Stimulated activated CD4-positive, alpha-beta T cell treated with anti-CD3 and anti-CD28 coated beads, TNF-alpha, amount 100 ng/mL, for 24 hours (primary cell): Measurements from ENCODE around the gene VAMP3.
A peak's percentile ranks its signal among the peaks of the same experiment; 100 is the strongest.

Experiments used
- DNase-seq, 3 experiments: peaks; one replicate each; pipeline ENCODE4 v3.0.0-alpha.2; 2020; ENCODE audit warnings: low read depth in 3 of 3

Gene VAMP3

DNA sequence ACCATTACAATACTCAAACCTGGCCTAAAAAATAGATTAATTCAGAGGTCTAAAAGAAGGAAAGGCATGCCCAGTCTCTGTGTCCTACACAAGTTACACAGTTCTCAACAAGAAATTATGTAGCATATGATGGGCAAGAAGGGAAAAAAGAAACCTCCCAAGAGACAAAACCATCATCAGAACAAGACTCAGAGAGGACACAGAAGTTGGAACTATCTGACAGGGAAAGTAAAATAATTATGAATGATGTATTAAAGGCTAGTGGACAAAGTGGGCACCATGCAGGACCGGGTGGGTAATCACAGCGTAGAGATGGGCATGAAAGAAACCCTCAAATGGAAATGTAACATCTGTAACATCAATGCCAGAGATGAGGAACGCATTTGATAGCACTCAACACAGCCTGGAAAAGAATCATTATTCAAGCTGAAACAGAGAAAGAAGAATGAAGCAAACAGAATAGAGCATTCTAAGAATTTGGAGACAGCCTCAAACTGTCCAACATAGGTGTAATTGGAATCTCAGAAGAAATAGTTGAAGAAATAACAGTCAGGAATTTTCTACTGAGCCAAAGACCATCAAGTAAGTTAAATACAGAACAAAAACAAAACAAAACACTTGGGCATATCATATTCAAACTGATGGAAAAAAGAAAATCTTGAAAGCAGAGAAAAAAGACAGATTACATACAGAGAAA lies 42.7 kb downstream of the VAMP3 start:
- no peak for DNase-seq

DNA sequence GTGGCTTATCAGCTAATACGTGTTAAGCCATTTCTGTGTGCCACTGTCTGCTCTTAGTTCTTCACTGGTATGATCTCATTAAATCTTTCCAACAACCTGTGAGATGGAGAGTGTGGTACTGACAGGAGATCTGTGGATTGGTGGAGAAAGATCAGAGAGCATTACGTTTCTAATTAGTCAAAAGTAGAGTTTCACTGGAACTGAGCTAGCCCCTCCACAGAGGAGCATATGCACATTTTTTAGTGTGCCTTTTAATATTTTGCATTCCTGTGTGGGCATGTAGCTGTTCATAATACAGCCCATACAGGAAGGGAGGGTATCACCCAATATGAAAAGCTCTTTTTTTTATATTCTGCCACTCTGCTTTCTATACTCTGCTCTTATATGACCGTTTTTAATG lies 50.2 kb downstream of the VAMP3 start:
- no peak for DNase-seq

DNA sequence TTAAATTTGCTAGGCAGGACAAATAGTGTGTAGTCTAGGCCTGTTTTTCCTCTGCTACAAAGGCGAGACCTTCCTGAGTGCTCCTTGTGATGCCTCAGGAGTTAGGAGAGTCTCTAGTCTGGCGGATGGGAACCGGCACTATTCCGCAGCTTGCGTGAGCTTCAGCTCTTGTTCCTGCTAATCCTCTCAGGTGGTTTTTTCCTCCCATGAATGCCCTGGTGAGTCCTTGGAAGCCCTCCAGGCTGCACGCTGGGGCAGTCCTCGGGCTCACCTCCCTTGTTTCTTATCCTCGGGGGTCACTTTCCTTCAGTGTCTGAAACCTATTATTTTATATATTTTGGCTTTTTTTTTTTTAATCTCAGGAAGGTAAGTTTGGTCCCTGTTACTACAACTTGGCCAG lies 53.6 kb downstream of the VAMP3 start:
- no peak for DNase-seq

DNA sequence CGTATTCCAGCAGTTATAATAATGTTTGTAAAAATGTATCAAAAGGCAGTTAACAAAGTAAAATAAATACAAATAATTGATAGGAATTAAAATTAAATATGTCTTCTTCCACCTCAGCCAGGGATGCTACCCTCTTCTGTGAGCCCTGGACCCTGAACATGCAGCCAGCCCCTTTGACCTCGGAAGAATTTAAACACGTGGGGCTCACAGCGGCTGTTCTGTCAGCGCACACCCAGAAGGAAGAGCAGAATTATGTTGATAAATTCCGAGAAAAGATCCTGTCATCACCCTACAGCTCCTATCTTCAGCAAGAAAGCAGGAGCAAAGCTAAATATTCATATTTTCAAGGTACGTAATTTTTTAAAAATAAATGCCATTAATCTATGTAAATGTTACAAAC lies 55.3 kb downstream of the VAMP3 start:
- no peak for DNase-seq

DNA sequence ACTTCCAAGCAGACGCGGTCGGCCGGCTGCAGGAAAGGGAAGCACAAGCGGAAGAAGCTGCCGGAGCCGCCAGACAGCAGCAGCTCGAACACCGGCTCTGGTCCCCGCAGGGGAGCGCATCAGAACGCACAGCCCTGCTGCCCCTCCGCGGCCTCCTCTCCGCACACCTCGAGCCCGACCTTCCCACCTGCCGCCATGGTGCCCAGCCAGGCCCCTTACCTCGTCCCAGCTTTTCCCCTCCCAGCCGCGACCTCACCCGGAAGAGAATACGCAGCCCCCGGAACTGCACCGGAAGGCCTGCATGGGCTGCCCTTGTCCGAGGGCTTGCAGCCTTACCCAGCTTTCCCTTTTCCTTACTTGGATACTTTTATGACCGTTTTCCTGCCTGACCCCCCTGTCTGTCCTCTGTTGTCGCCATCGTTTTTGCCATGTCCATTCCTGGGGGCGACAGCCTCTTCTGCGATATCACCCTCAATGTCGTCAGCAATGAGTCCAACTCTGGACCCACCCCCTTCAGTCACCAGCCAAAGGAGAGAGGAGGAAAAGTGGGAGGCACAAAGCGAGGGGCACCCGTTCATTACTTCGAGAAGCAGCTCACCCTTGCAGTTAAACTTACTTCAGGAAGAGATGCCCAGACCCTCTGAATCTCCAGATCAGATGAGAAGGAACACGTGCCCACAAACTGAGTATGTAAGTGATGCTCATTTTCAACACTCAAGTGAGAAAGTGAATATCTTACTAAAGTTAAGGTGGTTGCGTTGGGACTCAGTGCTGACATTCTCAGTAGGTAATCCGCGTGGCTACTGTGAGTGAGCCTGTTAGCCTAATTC lies 56.2 kb downstream of the VAMP3 start:
- peak in 2 of 3 experiments; percentile 15 to 36 for DNase-seq
